ENCODE data around the gene MSX2.

The MSX2 gene

DNA sequence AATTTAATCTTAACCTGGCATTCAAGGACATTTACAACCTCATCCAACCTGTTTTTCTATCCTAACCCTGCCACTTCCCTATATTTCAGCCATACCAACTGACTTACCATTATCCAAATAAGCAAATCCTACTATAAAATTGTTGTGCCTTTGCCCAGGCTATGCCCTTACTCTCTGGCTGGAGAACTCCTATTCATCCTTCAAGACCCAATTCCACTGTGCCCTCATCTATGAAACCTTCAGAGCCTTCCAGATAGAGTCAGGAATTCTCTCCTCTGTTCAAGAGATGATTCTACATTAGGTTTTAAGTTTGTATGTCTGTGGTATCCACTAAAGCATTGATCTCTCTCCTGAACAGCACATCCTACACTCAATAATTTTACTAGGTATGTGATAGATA, 46.3 kb upstream of the MSX2 start:
- no peaks in the 10 kb centered on the region for H3K27me3 ChIP-seq (ENCODE audit: control insufficient read depth, low read length)
- no peaks in the 10 kb centered on the region for H4K20me1 ChIP-seq (ENCODE audit: control insufficient read depth, insufficient read depth, low read depth, low read length)
- H3K79me2 ChIP-seq (ENCODE audit: control insufficient read depth, low read length) = no peaks in the 10 kb centered on the region
- no peaks in the 10 kb centered on the region for H3F3A ChIP-seq (ENCODE audit: control insufficient read depth, insufficient read depth)
- H3K27ac ChIP-seq (ENCODE audit: low read depth, low read length) = no peak overlapping the region
- no peaks in the 10 kb centered on the region for H3K36me3 ChIP-seq (ENCODE audit: control insufficient read depth, low read length)
- H3K9me3 ChIP-seq (ENCODE audit: control insufficient read depth, insufficient read depth, low read length) = no peaks in the 10 kb centered on the region
- H3K9me2 ChIP-seq (replicated peaks; ENCODE audit: control insufficient read depth, low read length) = no peaks in the 10 kb centered on the region
- TF ChIP-seq EZH2phosphoT487 (IDR thresholded peaks at IDR 0.05; ENCODE audit: borderline replicate concordance, low read length) = no peak
- TF ChIP-seq, protein P1, sequence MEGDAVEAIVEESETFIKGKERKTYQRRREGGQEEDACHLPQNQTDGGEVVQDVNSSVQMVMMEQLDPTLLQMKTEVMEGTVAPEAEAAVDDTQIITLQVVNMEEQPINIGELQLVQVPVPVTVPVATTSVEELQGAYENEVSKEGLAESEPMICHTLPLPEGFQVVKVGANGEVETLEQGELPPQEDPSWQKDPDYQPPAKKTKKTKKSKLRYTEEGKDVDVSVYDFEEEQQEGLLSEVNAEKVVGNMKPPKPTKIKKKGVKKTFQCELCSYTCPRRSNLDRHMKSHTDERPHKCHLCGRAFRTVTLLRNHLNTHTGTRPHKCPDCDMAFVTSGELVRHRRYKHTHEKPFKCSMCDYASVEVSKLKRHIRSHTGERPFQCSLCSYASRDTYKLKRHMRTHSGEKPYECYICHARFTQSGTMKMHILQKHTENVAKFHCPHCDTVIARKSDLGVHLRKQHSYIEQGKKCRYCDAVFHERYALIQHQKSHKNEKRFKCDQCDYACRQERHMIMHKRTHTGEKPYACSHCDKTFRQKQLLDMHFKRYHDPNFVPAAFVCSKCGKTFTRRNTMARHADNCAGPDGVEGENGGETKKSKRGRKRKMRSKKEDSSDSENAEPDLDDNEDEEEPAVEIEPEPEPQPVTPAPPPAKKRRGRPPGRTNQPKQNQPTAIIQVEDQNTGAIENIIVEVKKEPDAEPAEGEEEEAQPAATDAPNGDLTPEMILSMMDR (IDR thresholded peaks at IDR 0.05; ENCODE audit: low read depth, low read length, poor library complexity, severe bottlenecking) = no peak
- H3K4me2 ChIP-seq (ENCODE audit: low read length) = no peak overlapping the region
- no peak overlapping the region for H3K4me3 ChIP-seq (ENCODE audit: low read length)
- H3K4me1 ChIP-seq (ENCODE audit: control insufficient read depth, low read length) = no peaks in the 10 kb centered on the region

DNA sequence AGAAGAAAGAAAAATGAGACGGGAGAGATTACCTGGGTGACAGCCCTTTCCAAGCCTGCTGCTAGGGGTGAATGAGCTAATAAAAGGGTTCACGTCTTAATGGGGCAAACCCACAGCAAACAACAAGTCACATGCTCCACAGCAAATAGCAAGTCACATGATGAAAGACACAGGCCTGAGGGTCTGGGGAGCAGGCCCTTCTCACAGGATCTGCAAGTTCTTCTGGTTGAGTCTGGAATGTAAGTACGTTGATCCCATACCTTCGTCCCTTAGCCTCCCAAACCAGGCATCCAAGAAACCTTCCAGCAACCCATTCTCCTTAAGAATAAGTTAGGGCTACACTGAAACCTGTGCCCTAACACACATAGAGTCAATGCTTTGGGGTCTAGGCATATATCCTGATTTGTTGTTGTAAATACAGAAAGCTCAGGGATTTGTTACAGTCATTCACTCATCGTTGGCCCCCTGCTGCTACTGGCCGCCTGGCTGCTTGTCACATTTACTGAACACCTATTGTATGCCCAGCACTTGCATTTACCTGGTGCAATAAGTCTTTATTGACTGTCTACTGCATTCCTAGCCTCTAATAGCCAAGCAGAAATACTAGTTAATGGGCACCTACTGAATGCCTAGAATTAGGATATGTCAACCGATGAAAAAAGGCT, 43.3 kb upstream of the MSX2 start:
- H3K27ac ChIP-seq (ENCODE audit: low read depth, low read length) = no peak overlapping the region
- H3K9me3 ChIP-seq (ENCODE audit: control insufficient read depth, insufficient read depth, low read length) = no peaks in the 10 kb centered on the region
- H3K36me3 ChIP-seq (ENCODE audit: control insufficient read depth, low read length) = no peaks in the 10 kb centered on the region
- H3K4me1 ChIP-seq (ENCODE audit: control insufficient read depth, low read length) = no peaks in the 10 kb centered on the region
- no peaks in the 10 kb centered on the region for H3K79me2 ChIP-seq (ENCODE audit: control insufficient read depth, low read length)
- no peaks in the 10 kb centered on the region for H4K20me1 ChIP-seq (ENCODE audit: control insufficient read depth, insufficient read depth, low read depth, low read length)
- H3K27me3 ChIP-seq (ENCODE audit: control insufficient read depth, low read length) = no peaks in the 10 kb centered on the region
- H3K9me2 ChIP-seq (replicated peaks; ENCODE audit: control insufficient read depth, low read length) = no peaks in the 10 kb centered on the region
- no peak overlapping the region for H3K4me3 ChIP-seq (ENCODE audit: low read length)
- no peak for TF ChIP-seq EZH2phosphoT487 (IDR thresholded peaks at IDR 0.05; ENCODE audit: borderline replicate concordance, low read length)
- TF ChIP-seq, protein P1 (IDR thresholded peaks at IDR 0.05; ENCODE audit: low read depth, low read length, poor library complexity, severe bottlenecking) = no peak
- no peak overlapping the region for H3K4me2 ChIP-seq (ENCODE audit: low read length)
- no peaks in the 10 kb centered on the region for H3F3A ChIP-seq (ENCODE audit: control insufficient read depth, insufficient read depth)

DNA sequence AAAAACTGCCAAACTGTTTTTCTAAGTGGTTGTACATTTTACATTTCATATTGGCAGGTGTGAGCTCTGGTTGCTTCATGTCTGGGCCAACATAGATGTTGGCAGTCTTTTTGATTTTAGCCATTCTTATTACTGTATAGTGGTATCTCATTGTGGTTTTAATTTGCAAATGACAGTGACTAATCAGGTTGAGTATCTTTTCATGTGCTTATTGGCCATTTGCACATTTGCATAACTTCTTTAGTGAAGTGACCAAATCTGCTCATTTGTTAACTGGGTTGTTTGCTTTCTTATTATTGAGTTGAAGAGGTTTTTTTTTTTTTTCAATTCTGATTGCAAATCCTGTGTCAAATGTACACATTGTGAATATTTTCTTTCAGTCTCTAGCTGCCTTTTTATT, 36.9 kb upstream of the MSX2 start:
- TF ChIP-seq, protein P1 (IDR thresholded peaks at IDR 0.05; ENCODE audit: low read depth, low read length, poor library complexity, severe bottlenecking) = no peak
- no peak for TF ChIP-seq EZH2phosphoT487 (IDR thresholded peaks at IDR 0.05; ENCODE audit: borderline replicate concordance, low read length)
- no peaks in the 10 kb centered on the region for H3F3A ChIP-seq (ENCODE audit: control insufficient read depth, insufficient read depth)
- H3K4me3 ChIP-seq (ENCODE audit: low read length) = no peak overlapping the region

More for the DNA sequence above, 36.9 kb upstream of the MSX2 start:
- no peaks in the 10 kb centered on the region for H3K4me1 ChIP-seq (ENCODE audit: control insufficient read depth, low read length)
- no peak overlapping the region for H3K27ac ChIP-seq (ENCODE audit: low read depth, low read length)
- no peaks in the 10 kb centered on the region for H3K9me2 ChIP-seq (replicated peaks; ENCODE audit: control insufficient read depth, low read length)
- no peaks in the 10 kb centered on the region for H3K36me3 ChIP-seq (ENCODE audit: control insufficient read depth, low read length)
- H3K27me3 ChIP-seq (ENCODE audit: control insufficient read depth, low read length) = peaks cover 10% of the 10 kb centered on the region
- no peak overlapping the region for H3K4me2 ChIP-seq (ENCODE audit: low read length)
- no peaks in the 10 kb centered on the region for H4K20me1 ChIP-seq (ENCODE audit: control insufficient read depth, insufficient read depth, low read depth, low read length)
- H3K9me3 ChIP-seq (ENCODE audit: control insufficient read depth, insufficient read depth, low read length) = no peaks in the 10 kb centered on the region
- H3K79me2 ChIP-seq (ENCODE audit: control insufficient read depth, low read length) = no peaks in the 10 kb centered on the region
